Vagina (tissue), 2 donors: ENCODE measurements around the gene STARD3. TPM values are rescaled to one million over a fixed set of nuclear protein-coding genes. Genes with fewer than 3 reads are reported as not detected.

Source experiments
- DNase-seq, 2 donors: peaks; one replicate each; pipeline ENCODE4 v3.0.0-alpha.2; 2017; ENCODE audit errors: extremely low spot score in 2 of 2
- H3K27ac ChIP-seq: fragments of 200-600 bp; sonication (generic); one replicate; pipeline ENCODE4 v1.5.1; 2019
- H3K27me3 ChIP-seq: fragments of 200-600 bp; sonication (generic); one replicate; pipeline ENCODE4 v1.5.1; 2019
- H3K36me3 ChIP-seq, 2 donors: fragments of 200-600 bp; sonication (generic); one replicate each; pipeline ENCODE4 v1.5.1; 2017 to 2019
- H3K4me1 ChIP-seq: fragments of 200-600 bp; sonication (generic); one replicate; pipeline ENCODE4 v1.5.1; 2019
- H3K4me3 ChIP-seq, 2 donors: fragments of 200-600 bp; sonication (generic); 1 replicate in 1 of 2; 2 replicates in 1 of 2; pipeline ENCODE4 v1.5.1; 2016 to 2019
- H3K9me3 ChIP-seq: fragments of 200-600 bp; sonication (generic); one replicate; pipeline ENCODE4 v1.5.1; 2019
- POLR2A ChIP-seq, 2 donors: fragments of 450-650 bp; IDR thresholded peaks; one replicate each; pipeline ENCODE4 v1.6.1; 2017; ENCODE audit warnings: antibody characterized with exemption in 2 of 2, mild to moderate bottlenecking in 2 of 2, moderate library complexity in 2 of 2
- POLR2AphosphoS5 ChIP-seq, 2 donors: sonication (generic); formaldehyde crosslinking; IDR thresholded peaks; one replicate each; pipeline ENCODE4 v1.9.0; 2017; ENCODE audit warnings: antibody characterized with exemption in 2 of 2, mild to moderate bottlenecking in 2 of 2, low read depth in 1 of 2; ENCODE audit not compliant: insufficient read depth in 1 of 2
- intact Hi-C: fragments of 100-400 bp; cut with DNase I; formaldehyde crosslinking; loops from one replicate; pipeline ENCODE4 v1.15.1; 2023
- total RNA-seq: library from RNA; depleted of rRNA; stranded (reverse); fragments of >200 nt; gene quantifications from one replicate; pipeline ENCODE4 v1.2.3, GENCODE V29; 2016
- TF ChIP-seq, protein P1 (sequence below), 3 experiments: fragments of 450-650 bp in 2 of 3; fragments of 200-600 bp in 1 of 3; sonication (generic) in 1 of 3; IDR thresholded peaks; one replicate each; pipeline ENCODE4 v1.5.1; 2017 to 2019; ENCODE audit warnings: antibody characterized with exemption in 3 of 3, mild to moderate bottlenecking in 2 of 3, moderate library complexity in 2 of 3

STARD3 gene
- total RNA-seq, 1 donor from 2014 or later = 148 TPM

DNA sequence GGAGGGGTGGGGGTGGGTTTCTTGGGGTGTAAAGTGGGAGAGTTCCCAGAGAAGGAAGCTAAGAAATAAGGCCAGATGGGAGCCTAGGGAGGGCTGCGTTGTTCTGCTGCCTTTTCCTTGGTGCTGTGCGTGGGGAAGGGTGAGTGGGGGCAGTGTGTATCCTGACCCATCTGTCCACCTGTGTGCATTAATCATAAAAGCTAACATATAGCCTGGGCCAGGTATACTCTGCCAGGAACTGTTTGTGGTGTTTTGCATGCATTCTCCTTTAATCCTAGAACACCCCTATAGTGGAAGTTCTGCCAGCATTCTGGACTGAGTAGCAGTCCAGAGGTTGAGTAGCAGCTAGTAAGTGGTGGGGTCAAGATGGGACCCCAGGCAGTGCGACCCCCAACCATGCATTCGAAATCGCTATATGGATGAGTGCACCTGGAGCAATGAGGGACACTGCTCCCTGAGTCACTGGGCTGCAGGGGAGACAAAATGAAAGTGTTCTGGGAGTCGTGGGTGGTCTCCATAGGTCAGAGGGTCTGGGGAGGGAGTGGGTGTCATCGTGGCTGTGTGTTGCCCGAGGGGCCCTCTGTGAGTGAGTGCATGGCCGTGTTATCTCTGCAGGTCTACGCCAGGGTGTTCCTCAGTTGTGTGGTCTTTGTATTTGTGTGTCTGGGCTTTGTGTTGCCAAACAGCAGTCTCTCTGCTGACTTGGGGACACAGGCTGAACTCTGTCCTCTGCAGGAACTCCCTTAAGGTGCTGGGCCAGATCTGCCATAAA lies 64.3 kb downstream of the STARD3 start:
- no peak for TF ChIP-seq POLR2AphosphoS5 (IDR thresholded peaks at IDR 0.05; ENCODE audit: insufficient read depth in 1 of 2, low read depth in 1 of 2)
- no peak for TF ChIP-seq POLR2A (IDR thresholded peaks at IDR 0.05)
- TF ChIP-seq, protein P1, sequence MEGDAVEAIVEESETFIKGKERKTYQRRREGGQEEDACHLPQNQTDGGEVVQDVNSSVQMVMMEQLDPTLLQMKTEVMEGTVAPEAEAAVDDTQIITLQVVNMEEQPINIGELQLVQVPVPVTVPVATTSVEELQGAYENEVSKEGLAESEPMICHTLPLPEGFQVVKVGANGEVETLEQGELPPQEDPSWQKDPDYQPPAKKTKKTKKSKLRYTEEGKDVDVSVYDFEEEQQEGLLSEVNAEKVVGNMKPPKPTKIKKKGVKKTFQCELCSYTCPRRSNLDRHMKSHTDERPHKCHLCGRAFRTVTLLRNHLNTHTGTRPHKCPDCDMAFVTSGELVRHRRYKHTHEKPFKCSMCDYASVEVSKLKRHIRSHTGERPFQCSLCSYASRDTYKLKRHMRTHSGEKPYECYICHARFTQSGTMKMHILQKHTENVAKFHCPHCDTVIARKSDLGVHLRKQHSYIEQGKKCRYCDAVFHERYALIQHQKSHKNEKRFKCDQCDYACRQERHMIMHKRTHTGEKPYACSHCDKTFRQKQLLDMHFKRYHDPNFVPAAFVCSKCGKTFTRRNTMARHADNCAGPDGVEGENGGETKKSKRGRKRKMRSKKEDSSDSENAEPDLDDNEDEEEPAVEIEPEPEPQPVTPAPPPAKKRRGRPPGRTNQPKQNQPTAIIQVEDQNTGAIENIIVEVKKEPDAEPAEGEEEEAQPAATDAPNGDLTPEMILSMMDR (IDR thresholded peaks at IDR 0.05) = no peak
- Histone ChIP-seq H3K9me3 (no peaks in the 10 kb centered on the region), H3K4me3 (peak overlapping the region; percentile 69 to 72), H3K36me3 (no peaks in the 10 kb centered on the region), H3K27ac (peak overlapping the region; percentile 77), H3K4me1 (peaks cover 56% of the 10 kb centered on the region), H3K27me3 (no peaks in the 10 kb centered on the region)
- no peak for DNase-seq
- intact Hi-C loops = no loop called here

DNA sequence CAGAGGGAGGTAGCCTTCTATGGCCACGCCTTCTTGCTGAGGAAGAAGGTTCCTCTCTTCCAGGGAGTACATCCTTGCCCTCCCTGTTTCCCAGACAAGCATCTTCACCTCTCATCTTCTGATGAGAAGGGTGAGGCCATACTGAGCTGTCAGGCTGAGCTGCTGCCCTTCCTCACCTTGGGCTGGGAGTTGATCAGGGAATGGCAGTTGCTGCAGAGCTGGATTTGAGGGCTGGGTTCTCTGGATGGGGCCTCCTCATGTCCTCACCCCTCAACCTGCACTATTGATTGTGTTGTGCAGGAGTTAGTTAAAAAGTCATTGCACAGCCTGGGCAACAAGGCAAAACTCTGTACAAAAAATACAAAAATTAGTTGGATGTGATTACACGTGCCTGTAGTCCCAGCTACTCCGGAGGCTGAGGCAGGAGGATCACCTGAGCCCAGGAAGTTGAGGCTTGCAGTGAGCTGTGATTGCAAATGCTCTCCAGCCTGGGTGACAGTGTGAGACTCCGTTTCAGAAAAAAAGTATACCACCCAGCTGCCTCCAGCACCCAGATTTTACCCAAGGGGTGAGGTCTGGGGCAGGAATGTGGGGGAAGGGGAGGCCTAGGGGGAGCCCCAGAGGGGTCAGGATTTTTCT lies 65.0 kb downstream of the STARD3 start:
- H3K9me3 ChIP-seq = no peaks in the 10 kb centered on the region
- peak overlapping the region in 1 of 2 donors; percentile 72 for H3K4me3 ChIP-seq
- H3K4me1 ChIP-seq = peaks cover 63% of the 10 kb centered on the region
- DNase-seq = no peak
- no peaks in the 10 kb centered on the region for H3K27me3 ChIP-seq
- no peak overlapping the region for H3K27ac ChIP-seq
- H3K36me3 ChIP-seq = no peaks in the 10 kb centered on the region
- TF ChIP-seq, protein P1 (IDR thresholded peaks at IDR 0.05) = no peak
- TF ChIP-seq POLR2AphosphoS5 (IDR thresholded peaks at IDR 0.05; ENCODE audit: insufficient read depth in 1 of 2, low read depth in 1 of 2) (no peak), POLR2A (IDR thresholded peaks at IDR 0.05) (no peak)
- intact Hi-C loops = no loop called here

DNA sequence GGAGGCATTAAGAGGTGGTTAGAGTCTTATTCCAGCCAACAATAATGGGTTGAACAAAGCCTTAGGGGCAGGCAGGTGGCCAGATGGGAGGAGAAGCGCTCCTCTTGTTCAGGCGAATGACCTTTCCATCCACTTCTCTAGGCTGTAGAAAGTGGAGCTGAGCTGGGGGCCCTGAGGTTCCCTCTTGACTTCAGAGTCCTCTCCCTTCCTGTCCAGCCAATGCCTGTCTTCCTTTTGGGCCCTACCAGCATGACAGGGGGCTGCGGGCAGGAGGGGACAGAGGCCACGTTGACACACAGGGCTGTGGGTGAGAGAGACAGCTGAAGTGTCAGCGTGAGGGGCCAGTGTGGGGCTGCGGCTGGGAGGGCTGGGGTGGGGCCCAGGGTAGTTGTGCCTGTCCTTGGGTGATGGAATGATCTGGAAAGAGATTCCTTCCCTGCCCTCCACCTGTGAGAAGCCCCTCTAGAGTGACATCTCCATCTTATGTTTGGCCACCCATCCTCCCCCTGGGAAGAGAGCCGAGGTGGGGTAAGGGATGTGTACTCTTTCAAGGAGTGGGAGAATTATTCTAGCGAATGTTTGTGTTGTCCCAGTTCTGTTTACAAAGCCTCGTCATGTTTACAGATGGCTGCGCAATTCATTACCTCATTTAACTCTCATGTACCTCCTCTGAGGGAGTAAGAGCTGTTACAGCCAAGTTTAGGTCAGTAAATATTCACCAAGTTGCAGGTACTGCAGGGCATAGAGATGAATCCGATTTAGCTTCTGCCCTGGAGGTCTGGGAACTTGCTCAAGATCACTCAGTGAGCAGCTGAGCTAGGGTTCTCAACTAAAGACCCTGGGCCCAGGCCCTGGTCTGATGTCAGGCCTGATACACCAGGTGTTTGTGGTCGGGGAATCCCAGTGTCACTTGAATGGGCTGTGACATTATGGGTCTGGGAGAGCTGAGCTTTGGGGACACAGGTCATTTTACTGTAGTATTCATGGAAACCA lies 66.3 kb downstream of the STARD3 start:
- TF ChIP-seq POLR2A (IDR thresholded peaks at IDR 0.05) = no peak
- TF ChIP-seq POLR2AphosphoS5 (IDR thresholded peaks at IDR 0.05; ENCODE audit: insufficient read depth in 1 of 2, low read depth in 1 of 2) = no peak
- TF ChIP-seq, protein P1 (IDR thresholded peaks at IDR 0.05) = no peak
- peak overlapping the region; percentile 9 for H3K27ac ChIP-seq
- H3K4me1 ChIP-seq = peaks cover 71% of the 10 kb centered on the region
- H3K4me3 ChIP-seq = no peak overlapping the region
- H3K27me3 ChIP-seq = no peaks in the 10 kb centered on the region
- DNase-seq = no peak
- no peaks in the 10 kb centered on the region for H3K9me3 ChIP-seq
- peaks cover 0 to 12% of the 10 kb centered on the region in 2 donors for H3K36me3 ChIP-seq
- intact Hi-C loops = no loop called here

DNA sequence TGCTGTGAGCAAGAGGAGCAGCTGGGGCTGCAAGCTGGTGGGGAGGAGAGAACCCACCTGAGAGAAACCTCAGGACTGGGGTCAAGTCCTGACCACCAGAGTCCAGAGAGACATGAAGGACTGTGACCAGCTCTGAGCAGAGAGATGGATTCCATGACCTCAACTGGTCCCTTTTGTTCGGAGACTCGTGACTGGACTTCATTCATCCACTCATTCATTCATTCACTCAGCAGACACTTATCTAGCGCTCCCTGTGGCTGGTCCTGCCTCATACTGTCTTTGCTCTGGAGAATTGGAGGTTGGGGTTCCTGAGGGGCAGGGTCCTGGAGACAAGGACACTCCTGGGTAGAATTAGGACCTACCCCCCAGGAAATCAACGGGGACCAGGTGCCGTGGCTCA lies 67.0 kb downstream of the STARD3 start:
- no peak for TF ChIP-seq POLR2A (IDR thresholded peaks at IDR 0.05)
- TF ChIP-seq, protein P1 (IDR thresholded peaks at IDR 0.05) = no peak
- no peak for TF ChIP-seq POLR2AphosphoS5 (IDR thresholded peaks at IDR 0.05; ENCODE audit: insufficient read depth in 1 of 2, low read depth in 1 of 2)
- H3K4me1 ChIP-seq = peaks cover 71% of the 10 kb centered on the region
- H3K27ac ChIP-seq = peak overlapping the region; percentile 9
- no peak for DNase-seq
- no peaks in the 10 kb centered on the region for H3K9me3 ChIP-seq
- intact Hi-C loops = no loop called here
- no peaks in the 10 kb centered on the region for H3K27me3 ChIP-seq
- peaks cover 0 to 18% of the 10 kb centered on the region in 2 donors for H3K36me3 ChIP-seq
- H3K4me3 ChIP-seq = no peak overlapping the region
